ENCODE results near the gene GUCA1C.

GUCA1C gene

DNA sequence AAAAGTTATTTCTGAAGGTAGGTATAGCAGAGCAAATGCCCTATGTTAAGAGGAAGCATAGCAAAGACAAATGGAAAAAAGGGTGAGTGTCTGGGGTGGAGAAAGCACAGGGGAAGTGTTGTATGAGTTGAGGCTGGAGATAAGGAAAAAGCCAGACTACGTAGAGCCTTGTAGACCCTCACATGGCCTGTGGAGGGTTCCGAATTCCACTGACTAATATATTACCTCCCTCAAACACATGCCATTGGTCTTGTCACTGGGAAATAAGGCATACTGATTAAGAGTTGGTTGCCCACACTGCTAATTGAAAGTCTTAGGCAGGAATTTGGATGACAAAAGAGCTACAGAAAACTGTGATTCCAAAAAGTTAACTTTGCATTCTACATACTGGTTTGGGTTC lies 65.9 kb downstream of the GUCA1C start:
- H3K4me3 ChIP-seq (ENCODE audit: low read depth, low read length): no peak overlapping the region
- TF ChIP-seq, protein P1, sequence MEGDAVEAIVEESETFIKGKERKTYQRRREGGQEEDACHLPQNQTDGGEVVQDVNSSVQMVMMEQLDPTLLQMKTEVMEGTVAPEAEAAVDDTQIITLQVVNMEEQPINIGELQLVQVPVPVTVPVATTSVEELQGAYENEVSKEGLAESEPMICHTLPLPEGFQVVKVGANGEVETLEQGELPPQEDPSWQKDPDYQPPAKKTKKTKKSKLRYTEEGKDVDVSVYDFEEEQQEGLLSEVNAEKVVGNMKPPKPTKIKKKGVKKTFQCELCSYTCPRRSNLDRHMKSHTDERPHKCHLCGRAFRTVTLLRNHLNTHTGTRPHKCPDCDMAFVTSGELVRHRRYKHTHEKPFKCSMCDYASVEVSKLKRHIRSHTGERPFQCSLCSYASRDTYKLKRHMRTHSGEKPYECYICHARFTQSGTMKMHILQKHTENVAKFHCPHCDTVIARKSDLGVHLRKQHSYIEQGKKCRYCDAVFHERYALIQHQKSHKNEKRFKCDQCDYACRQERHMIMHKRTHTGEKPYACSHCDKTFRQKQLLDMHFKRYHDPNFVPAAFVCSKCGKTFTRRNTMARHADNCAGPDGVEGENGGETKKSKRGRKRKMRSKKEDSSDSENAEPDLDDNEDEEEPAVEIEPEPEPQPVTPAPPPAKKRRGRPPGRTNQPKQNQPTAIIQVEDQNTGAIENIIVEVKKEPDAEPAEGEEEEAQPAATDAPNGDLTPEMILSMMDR (IDR thresholded peaks at IDR 0.05; ENCODE audit: borderline replicate concordance, insufficient read depth, low read depth, low read length): no peak

GRCh38 chr3:108887121-108887520 lies 66.6 kb downstream of the GUCA1C start:
- H3K4me3 ChIP-seq (ENCODE audit: low read depth, low read length): no peak overlapping the region
- TF ChIP-seq, protein P1 (IDR thresholded peaks at IDR 0.05; ENCODE audit: borderline replicate concordance, insufficient read depth, low read depth, low read length): no peak

DNA sequence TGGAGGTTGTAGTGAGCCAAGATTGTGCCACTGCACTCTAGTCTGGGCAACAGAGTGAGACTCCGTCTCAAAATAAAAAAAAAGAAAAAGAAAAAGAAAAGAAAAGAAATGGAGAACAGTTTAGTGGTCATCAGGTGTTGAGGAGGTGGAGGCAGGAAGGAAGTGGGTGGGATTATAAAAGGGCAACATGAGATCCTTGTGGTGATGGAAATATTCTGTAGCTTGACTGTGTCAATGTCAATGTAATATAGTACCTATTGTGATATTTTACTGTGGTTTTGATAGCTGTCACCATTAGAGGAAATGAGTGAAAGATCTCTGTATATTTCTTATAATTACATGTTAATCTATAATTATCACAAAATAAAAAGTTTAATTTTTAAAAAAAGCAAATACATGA lies 70.3 kb downstream of the GUCA1C start:
- H3K4me3 ChIP-seq (ENCODE audit: low read depth, low read length): no peak overlapping the region
- TF ChIP-seq, protein P1 (IDR thresholded peaks at IDR 0.05; ENCODE audit: borderline replicate concordance, insufficient read depth, low read depth, low read length): no peak

DNA sequence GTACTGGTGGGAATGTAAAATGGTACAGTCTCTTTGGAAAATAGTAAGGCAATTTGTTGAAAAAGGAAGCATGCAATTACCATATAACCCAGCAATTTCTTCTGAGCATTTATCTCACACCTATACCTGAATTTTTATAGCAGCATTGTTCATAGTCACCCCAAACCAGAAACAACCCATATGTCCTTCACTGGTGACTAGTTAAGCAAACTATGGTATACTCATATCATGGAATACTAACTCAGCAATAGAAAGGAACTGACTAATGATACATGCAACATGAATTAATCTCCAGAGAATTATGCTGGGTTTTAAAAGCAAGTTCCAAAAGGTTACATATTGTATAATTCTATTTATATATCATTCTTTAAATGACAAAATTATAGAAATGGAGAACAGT lies 70.9 kb downstream of the GUCA1C start:
- H3K4me3 ChIP-seq (ENCODE audit: low read depth, low read length): no peak overlapping the region
- TF ChIP-seq, protein P1 (IDR thresholded peaks at IDR 0.05; ENCODE audit: borderline replicate concordance, insufficient read depth, low read depth, low read length): no peak

- no peak overlapping the region for H3K4me3 ChIP-seq (ENCODE audit: low read depth, low read length)
- TF ChIP-seq, protein P1 (IDR thresholded peaks at IDR 0.05; ENCODE audit: borderline replicate concordance, insufficient read depth, low read depth, low read length): peak; percentile 21; the same call in 1 of the 2 replicates
Observed at GRCh38 chr3:108879915-108880314, 73.8 kb downstream of the GUCA1C start.

- H3K4me3 ChIP-seq (ENCODE audit: low read depth, low read length): no peak overlapping the region
- TF ChIP-seq, protein P1 (IDR thresholded peaks at IDR 0.05; ENCODE audit: borderline replicate concordance, insufficient read depth, low read depth, low read length): no peak
Observed at GRCh38 chr3:108877901-108878300, 75.8 kb downstream of the GUCA1C start.

GRCh38 chr3:108863799-108864135 lies 89.9 kb downstream of the GUCA1C start:
- TF ChIP-seq, protein P1 (IDR thresholded peaks at IDR 0.05; ENCODE audit: borderline replicate concordance, insufficient read depth, low read depth, low read length): no peak
- no peak overlapping the region for H3K4me3 ChIP-seq (ENCODE audit: low read depth, low read length)
